Smooth muscle cell (in vitro differentiated cells): ENCODE results near the gene MYOZ3. TPM values are rescaled to one million over a fixed set of nuclear protein-coding genes. Genes with fewer than 3 reads are reported as not detected.
A peak's percentile ranks its signal among the peaks of the same experiment; 100 is the strongest.

Source experiments
- DNase-seq: peaks from one replicate; lab custom pipeline; 2025; ENCODE audit not compliant: unreplicated experiment; lab: John Stamatoyannopoulos, UW
- H2AFZ ChIP-seq: fragments of 200-600 bp; sonication (generic); 2 replicates; pipeline ENCODE4 v1.6.0; 2016; ENCODE audit warnings: antibody characterized with exemption, low read depth, mild to moderate bottlenecking
- H3F3A ChIP-seq: fragments of 200-600 bp; sonication (generic); 2 replicates; pipeline ENCODE4 v1.6.0; 2017; ENCODE audit warnings: antibody characterized with exemption, low read depth
- H3K27ac ChIP-seq: fragments of 200-600 bp; sonication (generic); 2 replicates; pipeline ENCODE4 v1.5.1; 2016; ENCODE audit warnings: low read depth, mild to moderate bottlenecking
- H3K27me3 ChIP-seq: fragments of 200-600 bp; sonication (generic); 2 replicates; pipeline ENCODE4 v1.6.1; 2016; ENCODE audit warnings: low read depth, mild to moderate bottlenecking
- H3K36me3 ChIP-seq: fragments of 200-600 bp; sonication (generic); 2 replicates; pipeline ENCODE4 v1.5.1; 2016; ENCODE audit warnings: low read depth
- H3K4me1 ChIP-seq: fragments of 200-600 bp; sonication (generic); 2 replicates; pipeline ENCODE4 v1.5.1; 2016; ENCODE audit warnings: low read depth
- H3K4me2 ChIP-seq: fragments of 200-600 bp; sonication (generic); 2 replicates; pipeline ENCODE4 v1.6.0; 2016; ENCODE audit warnings: mild to moderate bottlenecking
- H3K4me3 ChIP-seq: fragments of 200-600 bp; sonication (generic); 2 replicates; pipeline ENCODE4 v1.5.1; 2016; ENCODE audit warnings: mild to moderate bottlenecking
- H3K79me2 ChIP-seq: fragments of 200-600 bp; sonication (generic); 2 replicates; pipeline ENCODE4 v1.6.0; 2016; ENCODE audit warnings: low read depth, mild to moderate bottlenecking
- H3K9ac ChIP-seq: fragments of 200-600 bp; sonication (generic); 2 replicates; pipeline ENCODE4 v1.6.0; 2016; ENCODE audit warnings: low read depth
- H3K9me3 ChIP-seq: fragments of 200-600 bp; sonication (generic); replicated peaks from 2 replicates; pipeline ENCODE4 v1.5.1; 2016; ENCODE audit warnings: low read depth
- H4K20me1 ChIP-seq: fragments of 200-600 bp; sonication (generic); 2 replicates; pipeline ENCODE4 v1.6.0; 2016; ENCODE audit warnings: low read depth
- WGBS: methylation state at CpG from one replicate; pipeline ENCODE4 v1.1.7; 2016; ENCODE audit warnings: low lambda C conversion rate; 5-methylcytosine and 5-hydroxymethylcytosine counted together
- polyA plus RNA-seq: library from polyadenylated mRNA; unstranded; fragments of >200 nt; fragmentation: Nextera tagmentation; extraction: Ambion mirVana; gene quantifications from 2 replicates; pipeline ENCODE4 v1.2.1, GENCODE V29; 2016
- total RNA-seq: library from RNA; depleted of rRNA; stranded (reverse); fragments of >200 nt; gene quantifications from 2 replicates; pipeline ENCODE4 v1.2.3, GENCODE V29; 2014
- TF ChIP-seq, protein P1 (sequence below): fragments of 200-600 bp; sonication (generic); IDR thresholded peaks from 2 replicates; pipeline ENCODE4 v1.5.1; 2017; ENCODE audit warnings: borderline replicate concordance, mild to moderate bottlenecking, antibody characterized with exemption; ENCODE audit not compliant: insufficient read depth, poor library complexity, severe bottlenecking

Gene MYOZ3
- total and polyA plus RNA-seq, 2 experiments from 2014 or later = 6.4 to 7.9 TPM

DNA sequence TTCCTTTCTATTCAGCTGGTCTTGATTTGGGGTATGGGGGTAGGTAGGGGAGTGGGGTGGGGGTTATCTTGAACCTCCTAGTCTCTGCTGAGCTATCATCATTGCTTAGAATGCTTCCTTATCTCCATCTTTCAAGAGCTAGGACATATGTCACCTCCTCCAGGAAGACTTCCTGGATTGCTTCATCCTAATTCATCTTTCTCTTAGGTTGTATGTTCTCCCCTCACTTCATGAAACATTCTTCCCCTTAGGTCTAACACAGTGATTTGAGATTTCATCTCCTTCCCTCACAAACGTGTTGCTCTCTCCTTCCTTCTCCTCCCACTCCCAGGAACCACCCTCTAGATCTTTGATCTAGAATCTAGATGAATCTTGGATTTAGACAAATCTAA, 23.0 kb upstream of the MYOZ3 start:
- Histone ChIP-seq H3K36me3 (no peaks in the 10 kb centered on the region), H4K20me1 (peaks cover 19% of the 10 kb centered on the region), H3K4me2 (peak overlapping the region; percentile 76), H3K79me2 (peaks cover 26% of the 10 kb centered on the region), H3K9me3 (no peaks in the 10 kb centered on the region), H3K27ac (peak overlapping the region; percentile 96), H3K27me3 (no peaks in the 10 kb centered on the region), H3F3A (peaks cover 53% of the 10 kb centered on the region), H3K9ac (no peak overlapping the region), H2AFZ (no peak overlapping the region), H3K4me1 (peaks cover 47% of the 10 kb centered on the region), H3K4me3 (no peak overlapping the region)
- TF ChIP-seq, protein P1, sequence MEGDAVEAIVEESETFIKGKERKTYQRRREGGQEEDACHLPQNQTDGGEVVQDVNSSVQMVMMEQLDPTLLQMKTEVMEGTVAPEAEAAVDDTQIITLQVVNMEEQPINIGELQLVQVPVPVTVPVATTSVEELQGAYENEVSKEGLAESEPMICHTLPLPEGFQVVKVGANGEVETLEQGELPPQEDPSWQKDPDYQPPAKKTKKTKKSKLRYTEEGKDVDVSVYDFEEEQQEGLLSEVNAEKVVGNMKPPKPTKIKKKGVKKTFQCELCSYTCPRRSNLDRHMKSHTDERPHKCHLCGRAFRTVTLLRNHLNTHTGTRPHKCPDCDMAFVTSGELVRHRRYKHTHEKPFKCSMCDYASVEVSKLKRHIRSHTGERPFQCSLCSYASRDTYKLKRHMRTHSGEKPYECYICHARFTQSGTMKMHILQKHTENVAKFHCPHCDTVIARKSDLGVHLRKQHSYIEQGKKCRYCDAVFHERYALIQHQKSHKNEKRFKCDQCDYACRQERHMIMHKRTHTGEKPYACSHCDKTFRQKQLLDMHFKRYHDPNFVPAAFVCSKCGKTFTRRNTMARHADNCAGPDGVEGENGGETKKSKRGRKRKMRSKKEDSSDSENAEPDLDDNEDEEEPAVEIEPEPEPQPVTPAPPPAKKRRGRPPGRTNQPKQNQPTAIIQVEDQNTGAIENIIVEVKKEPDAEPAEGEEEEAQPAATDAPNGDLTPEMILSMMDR = no peak
- DNase-seq = no peak
- WGBS = 57% methylated on average over 1 of the region's 1 CpG

DNA sequence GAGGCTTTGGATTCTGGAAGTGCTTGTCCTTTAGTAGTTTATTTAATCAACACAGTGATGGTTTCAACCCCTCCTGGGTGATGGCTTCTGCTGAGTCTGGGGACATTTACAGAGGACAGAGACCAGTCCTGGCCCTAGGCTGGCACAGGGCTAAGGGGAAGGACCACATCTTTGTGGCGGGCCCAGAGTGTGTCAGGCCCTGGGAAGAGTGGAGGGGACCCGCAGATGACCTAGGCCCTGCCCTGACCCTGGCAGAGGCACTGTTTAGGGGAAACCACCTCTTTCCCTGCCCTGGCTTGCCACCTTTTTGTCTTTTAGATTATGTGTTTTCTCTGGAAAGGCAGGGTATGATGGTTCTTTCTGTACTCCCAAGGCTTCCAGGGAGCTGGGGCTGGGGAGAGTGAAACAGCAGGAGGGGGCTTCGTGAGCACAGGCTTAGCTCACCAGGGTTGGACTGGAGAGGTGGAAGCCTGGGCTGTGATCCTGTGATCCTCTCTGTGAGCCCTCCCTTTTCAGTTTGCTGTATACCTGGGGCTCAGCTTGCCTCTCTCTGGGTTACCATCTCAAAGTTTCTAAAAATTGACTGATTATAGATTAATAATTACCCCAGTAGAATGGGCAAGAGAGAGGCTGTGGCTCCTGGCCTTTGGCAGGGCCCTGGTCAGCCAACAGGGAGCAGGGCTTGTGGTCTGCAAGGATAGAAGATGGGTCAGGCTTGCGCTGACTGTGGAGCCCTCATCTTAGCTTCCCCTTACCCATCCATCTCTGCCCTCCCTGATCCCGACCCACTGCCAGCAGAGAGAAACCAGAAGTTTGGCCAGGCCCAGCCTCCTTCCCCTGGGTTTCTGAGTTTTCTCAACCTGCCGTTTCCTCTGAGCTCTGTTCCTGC, 22.3 kb upstream of the MYOZ3 start:
- Histone ChIP-seq H3K4me3 (no peak overlapping the region), H2AFZ (no peak overlapping the region), H3K36me3 (no peaks in the 10 kb centered on the region), H3F3A (peaks cover 58% of the 10 kb centered on the region), H3K79me2 (peaks cover 33% of the 10 kb centered on the region), H3K9ac (no peak overlapping the region), H3K27ac (peak overlapping the region; percentile 96), H3K4me1 (peaks cover 51% of the 10 kb centered on the region), H3K27me3 (no peaks in the 10 kb centered on the region), H3K9me3 (no peaks in the 10 kb centered on the region), H3K4me2 (peak overlapping the region; percentile 76), H4K20me1 (peaks cover 23% of the 10 kb centered on the region)
- 75% methylated on average over 6 of the region's 6 CpGs for WGBS
- TF ChIP-seq, protein P1 = no peak
- no peak for DNase-seq

DNA sequence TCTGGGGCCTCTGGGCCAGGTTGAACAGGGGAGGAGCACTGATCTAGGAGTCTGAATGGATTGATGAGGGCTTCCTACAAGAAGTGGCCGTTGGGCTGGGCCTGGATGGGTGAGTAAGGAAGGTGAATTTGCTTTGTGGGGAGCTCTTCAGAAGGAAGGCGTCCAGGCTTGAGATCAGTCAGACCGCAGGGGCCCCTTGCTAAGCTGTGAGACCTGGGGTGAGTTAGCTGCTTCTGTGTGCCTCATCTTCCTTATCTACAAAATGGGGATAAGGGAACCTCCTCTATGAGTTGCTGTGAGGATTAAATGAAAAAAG, 21.7 kb upstream of the MYOZ3 start:
- Histone ChIP-seq H3K27ac (peak overlapping the region; percentile 96), H2AFZ (no peak overlapping the region), H4K20me1 (peaks cover 25% of the 10 kb centered on the region), H3K4me3 (no peak overlapping the region), H3K9me3 (no peaks in the 10 kb centered on the region), H3K79me2 (peaks cover 33% of the 10 kb centered on the region), H3K4me1 (peaks cover 57% of the 10 kb centered on the region), H3K27me3 (no peaks in the 10 kb centered on the region), H3F3A (peaks cover 62% of the 10 kb centered on the region), H3K36me3 (no peaks in the 10 kb centered on the region), H3K4me2 (peak overlapping the region; percentile 76), H3K9ac (no peak overlapping the region)
- 32% methylated on average over 3 of the region's 3 CpGs for WGBS
- no peak for DNase-seq
- TF ChIP-seq, protein P1 = no peak

DNA sequence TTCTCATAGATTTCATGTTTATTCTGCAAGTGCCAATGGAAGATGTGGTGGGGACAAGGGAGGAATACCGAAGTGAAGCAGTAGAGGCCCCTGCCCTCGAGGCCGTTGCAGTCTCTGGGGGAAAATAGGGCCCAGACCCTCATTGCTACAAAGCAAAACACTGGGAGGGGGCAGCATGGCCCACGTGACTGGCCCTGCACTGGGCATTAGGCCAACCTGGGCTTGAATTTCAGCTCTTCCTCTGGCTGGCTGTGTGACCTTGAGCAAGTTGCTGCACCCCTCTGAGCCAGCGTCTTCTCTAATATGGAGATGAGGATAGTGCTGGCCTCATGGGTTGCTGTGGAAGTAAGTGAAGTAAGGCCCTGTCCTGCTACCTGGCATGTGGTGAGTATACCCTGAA, 21.3 kb upstream of the MYOZ3 start:
- Histone ChIP-seq H3K9me3 (no peaks in the 10 kb centered on the region), H3K4me2 (peak overlapping the region; percentile 76), H3K27ac (peak overlapping the region; percentile 96), H3K36me3 (no peaks in the 10 kb centered on the region), H2AFZ (no peak overlapping the region), H3F3A (peaks cover 63% of the 10 kb centered on the region), H3K79me2 (peaks cover 36% of the 10 kb centered on the region), H3K9ac (no peak overlapping the region), H3K27me3 (no peaks in the 10 kb centered on the region), H4K20me1 (peaks cover 26% of the 10 kb centered on the region), H3K4me3 (no peak overlapping the region), H3K4me1 (peaks cover 61% of the 10 kb centered on the region)
- WGBS = 61% methylated on average over 5 of the region's 5 CpGs
- TF ChIP-seq, protein P1 = no peak
- no peak for DNase-seq
